Measurements from ENCODE around the gene PLXNA1. TPM values are rescaled to one million over a fixed set of nuclear protein-coding genes. Genes with fewer than 3 reads are reported as not detected.

PLXNA1 gene
- total and polyA plus RNA-seq, 10 of the 15 experiments (the other 5 are each of a cell fraction or from before 2014, with no cell fraction given) = 0.03 to 16.4 (median 2.5) TPM

GRCh38 chr3:126985132-126985985 is 2.4 kb downstream of the PLXNA1 start:
- in situ Hi-C loops (cut with MboI) (no loop called here), intact Hi-C loops (cut with micrococcal nuclease; ENCODE audit: unreplicated experiment) (loop anchor here (10.0 kb wide), 2 partner anchors 469 to 559 kb away; no protein-coding TSS in a partner anchor)
- ChIA-PET CTCF (interaction anchor here (1.2 to 3.0 kb wide), 2 partner anchors 234 to 487 kb away, joined by 3 to 10 read pairs; no protein-coding TSS in a partner anchor), POLR2A (no interaction called here), SMC1A (ENCODE audit: uncharacterized antibody, unreplicated experiment) (interaction anchor here (1.2 kb wide), 1 partner anchor 236 kb away, joined by 3 read pairs; no protein-coding TSS in a partner anchor), RAD21 (ENCODE audit: unreplicated experiment) (interaction anchor here (1.4 kb wide), 1 partner anchor 232 kb away, joined by 3 read pairs; no protein-coding TSS in a partner anchor)
- Histone ChIP-seq H3K4me3 (no peak overlapping the region), H3K27me3 (replicated peaks in 1 of 2; ENCODE audit: control insufficient read depth in 2 of 2, insufficient read depth in 2 of 2, low read length in 1 of 2) (no peaks in the 10 kb centered on the region), H3K4me1 (ENCODE audit: control insufficient read depth, insufficient read depth, low read length) (peaks cover 9% of the 10 kb centered on the region), H3K36me3 (ENCODE audit: control insufficient read depth in 2 of 2, insufficient read depth in 2 of 2, low read length in 1 of 2) (peaks cover 0 to 8% of the 10 kb centered on the region in 2 experiments; a peak in 2 of 4 replicates), H3K79me2 (ENCODE audit: control insufficient read depth, insufficient read depth, low read length) (no peaks in the 10 kb centered on the region; the same call in none of the 2 replicates), H3K27ac (ENCODE audit: control insufficient read depth, insufficient read depth) (no peak overlapping the region), H3K4me2 (ENCODE audit: control insufficient read depth, insufficient read depth) (peak overlapping the region; percentile 33; the same call in 1 of the 2 replicates), H2AFZ (ENCODE audit: control insufficient read depth, low read depth, low read length) (no peak overlapping the region), H3K9me3 (replicated peaks; ENCODE audit: control insufficient read depth, insufficient read depth, low read length) (no peaks in the 10 kb centered on the region; the same call in 2 of the 3 replicates), H3K9ac (ENCODE audit: control insufficient read depth, insufficient read depth, low read length) (no peak overlapping the region), H4K20me1 (ENCODE audit: control insufficient read depth, insufficient read depth) (no peaks in the 10 kb centered on the region)
- no peak for DNase-seq (ENCODE audit: low read depth, low spot score)
- WGBS (ENCODE audit: insufficient coverage, insufficient replicate concordance, low lambda C conversion rate, missing lambda C conversion rate) = 71% methylated on average over 14 of the region's 17 CpGs
- ATAC-seq = no peak
- FAIRE-seq = no peak
- BruUV-seq (replicated peaks) = TSS peak; percentile 28
- TF ChIP-seq EED (IDR thresholded peaks at IDR 0.05; ENCODE audit: low read depth) (no peak), CTCF (IDR thresholded peaks at IDR 0.05 in 2 of 3, conservative IDR thresholded peaks at IDR 0.05 in 1 of 3; ENCODE audit: control insufficient read depth in 2 of 3, extremely low read depth in 1 of 3, insufficient read depth in 1 of 3, low read depth in 3 of 3, low read length in 3 of 3) (0 out of 6 replicates have a peak, but pooled peaks of 1 of the 3 experiments have one; percentile 4)
